Erythroblast (primary cell): ENCODE measurements around the gene MLLT1.

Experiments used
- GATA1 ChIP-seq: IDR thresholded peaks from 2 replicates; pipeline ENCODE4 v1.6.1; 2011; ENCODE audit warnings: low read depth, mild to moderate bottlenecking, control low read depth, low read length, moderate library complexity
- POLR2A ChIP-seq: IDR thresholded peaks from 2 replicates; pipeline ENCODE4 v1.6.1; 2011; ENCODE audit warnings: mild to moderate bottlenecking, low read length

DNA sequence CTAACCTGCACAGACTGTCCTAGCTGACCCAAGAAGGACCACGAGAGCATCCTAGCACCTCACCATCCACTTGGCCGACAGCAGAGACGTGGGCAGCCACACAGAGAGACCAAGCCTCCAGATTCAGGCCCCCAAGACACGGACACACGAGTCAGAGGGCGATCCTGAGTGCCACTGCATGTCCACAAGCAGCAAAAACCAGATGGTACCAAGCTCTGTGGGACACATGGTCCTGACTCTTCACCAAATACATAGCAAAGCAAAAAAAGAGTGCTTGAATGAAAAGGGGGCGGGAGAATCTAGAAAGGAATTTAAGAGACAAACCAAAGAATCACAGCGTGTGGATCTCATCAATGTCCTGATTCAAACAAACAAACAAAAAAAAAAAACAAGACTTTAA lies 45.2 kb downstream of the MLLT1 start:
- TF ChIP-seq POLR2A: no peak
- TF ChIP-seq GATA1: no peak
